CD4-positive, alpha-beta T cell (primary cell): ENCODE data around the gene BMPR1A. TPM values are rescaled to one million over a fixed set of nuclear protein-coding genes. Genes with fewer than 3 reads are reported as not detected.

Source experiments
- ATAC-seq: fragments of 200-7000 bp; cut with Tn5 transposase; one replicate; pipeline ENCODE4 v1.10.0; 2022; ENCODE audit warnings: mild to moderate bottlenecking; ENCODE audit not compliant: poor library complexity
- CTCF ChIA-PET: fragments of 350-600 bp; sonication (Branson Sonifier 250); formaldehyde crosslinking; loops from one replicate; lab custom pipeline; 2021; ENCODE audit warnings: antibody characterized with exemption, inconsistent platforms; lab: Charles Lee
- POLR2A ChIA-PET: fragments of 350-600 bp; sonication (Branson Sonifier 250); formaldehyde crosslinking; loops from one replicate; lab custom pipeline; 2021; ENCODE audit warnings: antibody characterized with exemption, inconsistent platforms; lab: Charles Lee
- DNase-seq, 14 experiments: peaks; one replicate each; pipeline ENCODE4 v3.0.0-alpha.2; 2013 to 2020; ENCODE audit warnings: mixed read lengths in 2 of 14
- H3K27ac ChIP-seq, 2 donors: one replicate each; pipeline versions ENCODE4 v1.5.1 to v1.7.0; 2013; ENCODE audit warnings: low read length in 2 of 2, low read depth in 1 of 2, mild to moderate bottlenecking in 1 of 2
- H3K27me3 ChIP-seq, 2 experiments: 1 replicate in 1 of 2; 2 replicates in 1 of 2; pipeline versions ENCODE4 v1.6.1 to v1.7.0; 2013; ENCODE audit warnings: low read length in 2 of 2, control low read depth in 1 of 2, mild to moderate bottlenecking in 1 of 2, moderate library complexity in 1 of 2; ENCODE audit not compliant: insufficient read depth in 2 of 2, control insufficient read depth in 1 of 2
- H3K36me3 ChIP-seq: one replicate; pipeline ENCODE4 v1.6.1; 2013; ENCODE audit warnings: low read length, control low read depth; ENCODE audit not compliant: insufficient read depth
- H3K4me1 ChIP-seq: one replicate; pipeline ENCODE4 v1.6.1; 2013; ENCODE audit warnings: low read length, control low read depth; ENCODE audit not compliant: insufficient read depth
- H3K4me3 ChIP-seq: one replicate; pipeline ENCODE4 v1.5.1; 2013; ENCODE audit warnings: mild to moderate bottlenecking, low read length, moderate library complexity
- H3K9me3 ChIP-seq, 2 experiments: 1 replicate in 1 of 2; 2 replicates in 1 of 2; pipeline versions ENCODE4 v1.6.1 to v1.7.0; 2013; ENCODE audit warnings: low read length in 2 of 2, mild to moderate bottlenecking in 2 of 2, control low read depth in 1 of 2, moderate library complexity in 1 of 2; ENCODE audit not compliant: control insufficient read depth in 1 of 2, insufficient read depth in 1 of 2
- H3K27ac Mint-ChIP-seq: one replicate; pipeline ENCODE4 v1.8.0; 2020; ENCODE audit warnings: mixed read lengths
- H3K27me3 Mint-ChIP-seq: one replicate; pipeline ENCODE4 v1.8.0; 2021; ENCODE audit warnings: mixed read lengths
- H3K36me3 Mint-ChIP-seq: one replicate; pipeline ENCODE4 v1.8.0; 2021; ENCODE audit warnings: low read depth, mixed read lengths
- H3K4me1 Mint-ChIP-seq: one replicate; pipeline ENCODE4 v1.8.0; 2021; ENCODE audit warnings: low read depth, mixed read lengths
- H3K4me3 Mint-ChIP-seq: one replicate; pipeline ENCODE4 v1.8.0; 2020; ENCODE audit warnings: mild to moderate bottlenecking, mixed read lengths
- H3K9me3 Mint-ChIP-seq: one replicate; pipeline ENCODE4 v1.8.0; 2020; ENCODE audit warnings: mixed read lengths
- CTCF ChIP-seq: fragments of 200-600 bp; IDR thresholded peaks from one replicate; pipeline ENCODE4 v1.8.0; 2022; ENCODE audit warnings: antibody characterized with exemption, mild to moderate bottlenecking
- intact Hi-C, 2 experiments: fragments of 100-400 bp; cut with DNase I in 1 of 2; cut with micrococcal nuclease in 1 of 2; formaldehyde crosslinking; loops; one replicate each; pipeline versions ENCODE4 v1.15.1 to v1.9.0; 2023 to 2025; cut with DNase I, micrococcal nuclease
- total RNA-seq, 174 experiments: library from RNA in 2 of 174; stranded (reverse) in 2 of 174; gene quantifications; one replicate each; pipeline ENCODE4 v1.2.3 and lab custom pipeline; 2021 to 2026

The BMPR1A gene
- total RNA-seq, 2 experiments from 2014 or later, result 1.9 to 2.6 TPM

- Histone ChIP-seq H3K4me3 (no peak overlapping the region), H3K36me3 (no peaks in the 10 kb centered on the region), H3K27ac (no peak overlapping the region), H3K4me1 (peaks cover 55% of the 10 kb centered on the region), H3K27me3 (no peaks in the 10 kb centered on the region), H3K9me3 (no peaks in the 10 kb centered on the region)
- Mint-ChIP-seq H3K27ac (no peak overlapping the region), H3K4me3 (no peak overlapping the region), H3K9me3 (no peaks in the 10 kb centered on the region), H3K4me1 (peaks cover 23% of the 10 kb centered on the region), H3K27me3 (peaks cover 3% of the 10 kb centered on the region), H3K36me3 (no peaks in the 10 kb centered on the region)
- CTCF ChIA-PET, result no interaction called here
- POLR2A ChIA-PET, result no interaction called here
- peak in 1 of 14 experiments; percentile 29 for DNase-seq
- no peak for ATAC-seq
- TF ChIP-seq CTCF, result no peak
- intact Hi-C loops, result loop anchor here (10.0 kb wide), 2 partner anchors 279 to 559 kb away; no protein-coding TSS in a partner anchor
These were observed 207.8 kb downstream of the BMPR1A start for GRCh38 chr10:86964061-86964846.

GRCh38 chr10:86964847-86965190 is 208.4 kb downstream of the BMPR1A start:
- DNase-seq (no peak), ATAC-seq (no peak)
- ChIA-PET CTCF (no interaction called here), POLR2A (no interaction called here)
- Histone ChIP-seq H3K4me1 (peaks cover 60% of the 10 kb centered on the region), H3K4me3 (no peak overlapping the region), H3K27ac (no peak overlapping the region), H3K9me3 (no peaks in the 10 kb centered on the region), H3K27me3 (no peaks in the 10 kb centered on the region), H3K36me3 (no peaks in the 10 kb centered on the region)
- H3K36me3 Mint-ChIP-seq, result no peaks in the 10 kb centered on the region
- H3K4me1 Mint-ChIP-seq, result peaks cover 26% of the 10 kb centered on the region
- no peaks in the 10 kb centered on the region for H3K9me3 Mint-ChIP-seq
- TF ChIP-seq CTCF, result no peak
- peaks cover 3% of the 10 kb centered on the region for H3K27me3 Mint-ChIP-seq
- intact Hi-C loops, result loop anchor here (10.0 kb wide), 2 partner anchors 280 to 560 kb away; no protein-coding TSS in a partner anchor
- H3K27ac Mint-ChIP-seq, result no peak overlapping the region
- H3K4me3 Mint-ChIP-seq, result no peak overlapping the region

- Mint-ChIP-seq H3K9me3 (no peaks in the 10 kb centered on the region), H3K4me3 (peak overlapping the region; percentile 69), H3K4me1 (peaks cover 34% of the 10 kb centered on the region), H3K36me3 (no peaks in the 10 kb centered on the region), H3K27ac (peak overlapping the region; percentile 59), H3K27me3 (no peaks in the 10 kb centered on the region)
- ChIA-PET CTCF (interaction anchor here (0.7 to 1.7 kb wide), 9 partner anchors 9 to 658 kb away, joined by 3 to 16 read pairs (median 3); no protein-coding TSS in a partner anchor), POLR2A (interaction anchor here (0.8 to 1.6 kb wide), 7 partner anchors 9 to 566 kb away, joined by 3 to 6 read pairs (median 3); partner anchors contain the start of genes GLUD1, MMRN2 and SHLD2)
- no peaks in the 10 kb centered on the region for H3K9me3 ChIP-seq
- H3K36me3 ChIP-seq, result no peaks in the 10 kb centered on the region
- no peaks in the 10 kb centered on the region for H3K27me3 ChIP-seq
- H3K4me3 ChIP-seq, result peak overlapping the region; percentile 31
- DNase-seq, result peak in 1 of 14 experiments; percentile 24
- no peak for TF ChIP-seq CTCF
- ATAC-seq, result peak; percentile 9
- intact Hi-C loops, result loop anchor here (1.0 to 10.0 kb wide), 3 partner anchors 27 to 561 kb away; no protein-coding TSS in a partner anchor
- no peak overlapping the region for H3K27ac ChIP-seq
- peaks cover 63% of the 10 kb centered on the region for H3K4me1 ChIP-seq
These were observed 209.7 kb downstream of the BMPR1A start for GRCh38 chr10:86965986-86966654.
